Large intestine (tissue), 1 donor: ENCODE results near the gene DUSP23. TPM values are rescaled to one million over a fixed set of nuclear protein-coding genes. Genes with fewer than 3 reads are reported as not detected.

ENCODE experiments used
- polyA plus RNA-seq: library from polyadenylated mRNA; unstranded; fragments of 120-200 nt; gene quantifications from one replicate; pipeline ENCODE4 v1.2.1, GENCODE V29; 2013

The DUSP23 gene
- polyA plus RNA-seq, 1 donor: 40.0 TPM

Other genes with a start within 250 kb of the DUSP23 start
- gene OR10J5, start 245.0 kb upstream of the DUSP23 start, polyA plus RNA-seq: 0.07 TPM
- gene APCS, start 193.1 kb upstream of the DUSP23 start, polyA plus RNA-seq: 0.06 TPM
- gene CRP, start 66.4 kb upstream of the DUSP23 start, polyA plus RNA-seq: not detected
- gene FCRL6, start 21.4 kb downstream of the DUSP23 start, polyA plus RNA-seq: 0.69 TPM
- 4.5 TPM for gene SLAMF8, start 45.9 kb downstream of the DUSP23 start, polyA plus RNA-seq
- gene VSIG8, start 81.7 kb downstream of the DUSP23 start, polyA plus RNA-seq: 0.06 TPM
- gene CFAP45, start 119.2 kb downstream of the DUSP23 start, polyA plus RNA-seq: 0.30 TPM
- gene TAGLN2, start 144.5 kb downstream of the DUSP23 start, polyA plus RNA-seq: 271 TPM
- 107 TPM for gene IGSF9, start 164.7 kb downstream of the DUSP23 start, polyA plus RNA-seq
- 0.33 TPM for gene SLAMF9, start 173.3 kb downstream of the DUSP23 start, polyA plus RNA-seq